ENCODE data around the gene WNT2. TPM values are rescaled to one million over a fixed set of nuclear protein-coding genes. Genes with fewer than 3 reads are reported as not detected.

The WNT2 gene
- total RNA-seq, 1 experiment from 2014 or later: not detected

DNA sequence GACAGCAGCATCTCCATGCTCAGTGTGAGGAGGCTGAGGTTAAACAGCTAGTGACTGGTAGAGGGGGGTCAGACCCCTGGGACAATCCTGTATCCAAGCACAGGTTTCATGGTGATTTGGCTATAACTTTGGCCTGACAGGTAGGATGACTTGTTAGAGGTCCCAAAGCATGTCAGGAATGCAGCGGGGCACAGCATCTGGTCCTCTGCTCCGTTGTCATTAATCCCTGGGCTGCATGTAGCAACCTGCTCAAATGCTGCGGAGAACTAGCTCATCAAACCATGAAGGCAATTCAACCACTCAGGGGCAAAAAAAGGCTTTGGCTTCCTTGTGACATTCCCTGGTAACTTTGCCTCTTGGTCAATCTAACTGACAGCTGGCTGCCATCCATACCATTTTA lies 26.8 kb downstream of the WNT2 start:
- DNase-seq (no peak), ATAC-seq (no peak)
- Histone ChIP-seq H3K4me3 (ENCODE audit: low read length) (no peak overlapping the region), H4K20me1 (ENCODE audit: low read length) (no peaks in the 10 kb centered on the region), H3K9ac (ENCODE audit: low read length) (no peak overlapping the region), H3F3A (ENCODE audit: low read length, unreplicated experiment) (no peaks in the 10 kb centered on the region), H3K4me1 (ENCODE audit: insufficient read depth, low read length) (no peaks in the 10 kb centered on the region), H3K9me3 (ENCODE audit: low read length) (no peaks in the 10 kb centered on the region), H3K79me2 (ENCODE audit: low read length) (no peaks in the 10 kb centered on the region), H3K4me2 (ENCODE audit: low read length) (no peak overlapping the region), H2AFZ (ENCODE audit: low read length) (no peak overlapping the region), H3K27ac (ENCODE audit: low read length) (no peak overlapping the region), H3K9me2 (replicated peaks; ENCODE audit: low read length) (no peaks in the 10 kb centered on the region), H3K36me3 (ENCODE audit: low read depth, low read length) (no peaks in the 10 kb centered on the region), H3K27me3 (ENCODE audit: low read length) (0 out of 2 replicates have a peak, but pooled peaks cover 10% of the 10 kb centered on the region)
- intact Hi-C loops (cut with micrococcal nuclease): no loop called here
- BruUV-seq (replicated peaks): no TSS peak
- ChIA-PET POLR2A (ENCODE audit: unreplicated experiment) (no interaction called here), CTCF (no interaction called here)
- TF ChIP-seq EZH2phosphoT487 (IDR thresholded peaks at IDR 0.05; ENCODE audit: borderline replicate concordance, low read length): no peak
- TF ChIP-seq, protein P1, sequence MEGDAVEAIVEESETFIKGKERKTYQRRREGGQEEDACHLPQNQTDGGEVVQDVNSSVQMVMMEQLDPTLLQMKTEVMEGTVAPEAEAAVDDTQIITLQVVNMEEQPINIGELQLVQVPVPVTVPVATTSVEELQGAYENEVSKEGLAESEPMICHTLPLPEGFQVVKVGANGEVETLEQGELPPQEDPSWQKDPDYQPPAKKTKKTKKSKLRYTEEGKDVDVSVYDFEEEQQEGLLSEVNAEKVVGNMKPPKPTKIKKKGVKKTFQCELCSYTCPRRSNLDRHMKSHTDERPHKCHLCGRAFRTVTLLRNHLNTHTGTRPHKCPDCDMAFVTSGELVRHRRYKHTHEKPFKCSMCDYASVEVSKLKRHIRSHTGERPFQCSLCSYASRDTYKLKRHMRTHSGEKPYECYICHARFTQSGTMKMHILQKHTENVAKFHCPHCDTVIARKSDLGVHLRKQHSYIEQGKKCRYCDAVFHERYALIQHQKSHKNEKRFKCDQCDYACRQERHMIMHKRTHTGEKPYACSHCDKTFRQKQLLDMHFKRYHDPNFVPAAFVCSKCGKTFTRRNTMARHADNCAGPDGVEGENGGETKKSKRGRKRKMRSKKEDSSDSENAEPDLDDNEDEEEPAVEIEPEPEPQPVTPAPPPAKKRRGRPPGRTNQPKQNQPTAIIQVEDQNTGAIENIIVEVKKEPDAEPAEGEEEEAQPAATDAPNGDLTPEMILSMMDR (conservative IDR thresholded peaks at IDR 0.05; ENCODE audit: low read depth, low read length): no peak
- no peak for TF ChIP-seq EZH2 (IDR thresholded peaks at IDR 0.05; ENCODE audit: low read length, unreplicated experiment)

DNA sequence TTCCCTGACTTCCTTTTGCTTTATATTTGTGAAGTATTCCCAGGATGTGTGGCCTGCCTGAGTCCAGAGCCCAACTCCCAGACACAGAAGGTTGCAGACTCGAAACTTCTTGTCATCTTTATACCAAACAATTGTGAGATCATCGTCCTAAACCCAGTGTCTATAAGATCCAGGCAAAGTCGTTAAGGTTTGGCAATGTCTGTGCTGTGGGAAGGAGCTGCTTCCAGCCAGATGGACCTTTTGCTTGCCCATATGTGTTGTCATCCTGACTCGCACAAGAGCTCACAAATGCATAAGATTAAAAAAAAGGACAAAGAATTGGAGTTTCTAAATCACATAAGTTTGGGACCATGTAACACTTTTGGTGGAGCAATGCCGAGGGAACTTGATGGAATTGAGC lies 37.0 kb downstream of the WNT2 start:
- H3K9me3 ChIP-seq (ENCODE audit: low read length): no peaks in the 10 kb centered on the region
- no peak overlapping the region for H3K4me3 ChIP-seq (ENCODE audit: low read length)
- ATAC-seq (no peak), DNase-seq (no peak)
- H3K27ac ChIP-seq (ENCODE audit: low read length): no peak overlapping the region
- ChIA-PET CTCF (no interaction called here), POLR2A (ENCODE audit: unreplicated experiment) (no interaction called here)
- H3K27me3 ChIP-seq (ENCODE audit: low read length): no peaks in the 10 kb centered on the region
- no peaks in the 10 kb centered on the region for H3F3A ChIP-seq (ENCODE audit: low read length, unreplicated experiment)
- intact Hi-C loops (cut with micrococcal nuclease): no loop called here
- no peaks in the 10 kb centered on the region for H4K20me1 ChIP-seq (ENCODE audit: low read length)
- no peak overlapping the region for H2AFZ ChIP-seq (ENCODE audit: low read length)
- no TSS peak for BruUV-seq (replicated peaks)
- no peaks in the 10 kb centered on the region for H3K79me2 ChIP-seq (ENCODE audit: low read length)
- H3K4me1 ChIP-seq (ENCODE audit: insufficient read depth, low read length): no peaks in the 10 kb centered on the region
- H3K9ac ChIP-seq (ENCODE audit: low read length): no peak overlapping the region
- TF ChIP-seq EZH2 (IDR thresholded peaks at IDR 0.05; ENCODE audit: low read length, unreplicated experiment) (no peak), EZH2phosphoT487 (IDR thresholded peaks at IDR 0.05; ENCODE audit: borderline replicate concordance, low read length) (no peak)
- TF ChIP-seq, protein P1 (conservative IDR thresholded peaks at IDR 0.05; ENCODE audit: low read depth, low read length): no peak
- no peak overlapping the region for H3K4me2 ChIP-seq (ENCODE audit: low read length)
- no peaks in the 10 kb centered on the region for H3K36me3 ChIP-seq (ENCODE audit: low read depth, low read length)
- no peaks in the 10 kb centered on the region for H3K9me2 ChIP-seq (replicated peaks; ENCODE audit: low read length)

DNA sequence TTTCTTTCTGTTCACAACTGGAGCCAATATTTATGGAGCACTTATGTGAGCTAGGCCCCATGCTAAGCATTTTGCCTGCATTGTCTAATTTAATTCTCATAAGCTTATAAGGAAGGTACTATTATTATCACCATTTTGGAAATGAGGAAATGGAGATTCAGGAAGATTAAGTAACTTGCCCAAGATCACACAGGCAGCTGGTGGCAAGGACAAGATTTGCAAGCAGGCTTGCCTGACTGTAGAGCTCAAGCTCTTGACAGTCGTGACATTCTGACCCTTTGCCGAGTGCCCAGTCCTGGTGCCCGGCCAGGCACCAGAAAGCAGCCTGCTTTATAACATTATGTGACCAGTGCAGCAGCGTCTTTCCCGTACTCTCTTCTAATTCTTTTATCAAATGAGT lies 38.2 kb downstream of the WNT2 start:
- ChIA-PET POLR2A (ENCODE audit: unreplicated experiment) (no interaction called here), CTCF (no interaction called here)
- intact Hi-C loops (cut with micrococcal nuclease): no loop called here

More for the DNA sequence above, 38.2 kb downstream of the WNT2 start:
- no peaks in the 10 kb centered on the region for H3K9me2 ChIP-seq (replicated peaks; ENCODE audit: low read length)
- H3F3A ChIP-seq (ENCODE audit: low read length, unreplicated experiment): no peaks in the 10 kb centered on the region
- no peak overlapping the region for H3K4me2 ChIP-seq (ENCODE audit: low read length)
- DNase-seq (no peak), ATAC-seq (no peak)
- TF ChIP-seq EZH2 (IDR thresholded peaks at IDR 0.05; ENCODE audit: low read length, unreplicated experiment) (no peak), EZH2phosphoT487 (IDR thresholded peaks at IDR 0.05; ENCODE audit: borderline replicate concordance, low read length) (no peak)
- TF ChIP-seq, protein P1 (conservative IDR thresholded peaks at IDR 0.05; ENCODE audit: low read depth, low read length): no peak
- no peak overlapping the region for H2AFZ ChIP-seq (ENCODE audit: low read length)
- H3K36me3 ChIP-seq (ENCODE audit: low read depth, low read length): no peaks in the 10 kb centered on the region
- no peaks in the 10 kb centered on the region for H4K20me1 ChIP-seq (ENCODE audit: low read length)
- H3K79me2 ChIP-seq (ENCODE audit: low read length): no peaks in the 10 kb centered on the region
- H3K9me3 ChIP-seq (ENCODE audit: low read length): no peaks in the 10 kb centered on the region
- H3K27me3 ChIP-seq (ENCODE audit: low read length): no peaks in the 10 kb centered on the region
- no peak overlapping the region for H3K27ac ChIP-seq (ENCODE audit: low read length)
- no peaks in the 10 kb centered on the region for H3K4me1 ChIP-seq (ENCODE audit: insufficient read depth, low read length)
- no peak overlapping the region for H3K9ac ChIP-seq (ENCODE audit: low read length)
- no TSS peak for BruUV-seq (replicated peaks)
- H3K4me3 ChIP-seq (ENCODE audit: low read length): no peak overlapping the region
